A549 (cell line): ENCODE results near the gene RPL28. TPM values are rescaled to one million over a fixed set of nuclear protein-coding genes. Genes with fewer than 3 reads are reported as not detected.
A peak's percentile ranks its signal among the peaks of the same experiment; 100 is the strongest.

Experiments
- ATAC-seq, 2 experiments: fragments of 200-7000 bp in 1 of 2; fragments of >200 bp in 1 of 2; cut with Nextera tagmentation in 1 of 2; cut with Tn5 transposase in 1 of 2; 3 replicates each; pipeline versions ENCODE4 v1.8.0 to v1.9.1; 2018 to 2020; ENCODE audit warnings: mild to moderate bottlenecking in 1 of 2, moderate library complexity in 1 of 2
- CTCF ChIA-PET: fragments of 300-600 bp; sonication (Branson Sonifier 250); formaldehyde crosslinking; extraction: SDS; loops from one replicate; lab custom pipeline; 2021; ENCODE audit warnings: antibody characterized with exemption, inconsistent platforms; lab: Yijun Ruan, JAX
- POLR2A ChIA-PET: fragments of 350-600 bp; formaldehyde crosslinking; extraction: SDS; loops from one replicate; lab custom pipeline; 2021; ENCODE audit warnings: antibody characterized with exemption, inconsistent platforms; lab: Yijun Ruan, JAX
- DNase-seq, 2 experiments: peaks; one replicate each; pipeline versions ENCODE4 v3.0.0 to v3.0.0-alpha.2; 2011 to 2016; ENCODE audit warnings: low read depth in 1 of 2, low spot score in 1 of 2
- FAIRE-seq: peaks from 2 replicates; lab custom pipeline; 2011; peaks lifted over from hg19 to GRCh38; lab: Jason Lieb, UNC
- H3K27ac ChIP-seq, 2 experiments: fragments of >200 bp; sonication (Bioruptor Twin); formaldehyde crosslinking; 3 replicates each; pipeline ENCODE4 v1.5.1; 2016 to 2017
- H3K4me1 ChIP-seq: fragments of >200 bp; sonication (Bioruptor Twin); formaldehyde crosslinking; 3 replicates; pipeline ENCODE4 v1.6.1; 2016
- H3K4me2 ChIP-seq: fragments of >200 bp; sonication (Bioruptor Twin); formaldehyde crosslinking; 3 replicates; pipeline ENCODE4 v1.6.1; 2016
- H3K4me3 ChIP-seq: fragments of >200 bp; sonication (Bioruptor Twin); formaldehyde crosslinking; 3 replicates; pipeline ENCODE4 v1.5.1; 2016
- H3K9me3 ChIP-seq: fragments of >200 bp; sonication (Bioruptor Twin); formaldehyde crosslinking; 3 replicates; pipeline ENCODE4 v1.6.1; 2016
- BHLHE40 ChIP-seq: IDR thresholded peaks from 2 replicates; pipeline ENCODE4 v1.6.1; 2012; ENCODE audit warnings: low read depth, low read length, inconsistent platforms
- CTCF ChIP-seq: fragments of >200 bp; sonication (Bioruptor Twin); formaldehyde crosslinking; IDR thresholded peaks from 3 replicates; pipeline ENCODE4 v1.5.1; 2016
- FOSB ChIP-seq: fragments of 250-450 bp; sonication (Bioruptor Pico); IDR thresholded peaks from 2 replicates; pipeline ENCODE4 v1.5.0; 2020; ENCODE audit warnings: mild to moderate bottlenecking, moderate library complexity
- HDAC2 ChIP-seq: fragments of 200-600 bp; sonication (generic); IDR thresholded peaks from 2 replicates; pipeline ENCODE4 v1.6.1; 2016
- KDM1A ChIP-seq: fragments of 200-600 bp; sonication (generic); IDR thresholded peaks from 2 replicates; pipeline ENCODE4 v1.6.1; 2016; ENCODE audit warnings: low read depth, mild to moderate bottlenecking
- KDM5A ChIP-seq: fragments of 200-600 bp; sonication (generic); IDR thresholded peaks from 2 replicates; pipeline ENCODE4 v1.6.1; 2016; ENCODE audit warnings: antibody characterized with exemption, mild to moderate bottlenecking
- MAFK ChIP-seq: fragments of 450-650 bp; IDR thresholded peaks from 2 replicates; pipeline ENCODE4 v1.6.1; 2014; ENCODE audit not compliant: partially characterized antibody
- MAX ChIP-seq: IDR thresholded peaks from 2 replicates; pipeline ENCODE4 v1.6.1; 2012
- POLR2A ChIP-seq: IDR thresholded peaks from 2 replicates; pipeline ENCODE4 v1.6.1; 2012; ENCODE audit warnings: mild to moderate bottlenecking, low read length
- POLR2AphosphoS2 ChIP-seq: conservative IDR thresholded peaks from 2 replicates; pipeline ENCODE4 v1.6.1; 2012; ENCODE audit warnings: low read length, improper control_type of control experiment, inconsistent platforms
- RARB ChIP-seq: fragments of 250-450 bp; sonication (Bioruptor Pico); IDR thresholded peaks from 2 replicates; pipeline ENCODE4 v1.8.0; 2021; ENCODE audit warnings: mild to moderate bottlenecking, moderate library complexity
- REST ChIP-seq: fragments of 200-600 bp; sonication (generic); IDR thresholded peaks from 2 replicates; pipeline ENCODE4 v1.6.1; 2016; ENCODE audit warnings: antibody characterized with exemption, mild to moderate bottlenecking, moderate library complexity
- TFCP2L1 ChIP-seq: fragments of 250-450 bp; sonication (Bioruptor Pico); IDR thresholded peaks from 2 replicates; pipeline ENCODE4 v1.5.0; 2021; ENCODE audit warnings: mild to moderate bottlenecking
- ZFP36 ChIP-seq: fragments of 450-650 bp; IDR thresholded peaks from 2 replicates; pipeline ENCODE4 v1.6.1; 2014; ENCODE audit warnings: borderline replicate concordance; ENCODE audit not compliant: partially characterized antibody
- WGBS: methylation state at CpG from one replicate; pipeline ENCODE4 v1.1.6; 2017; ENCODE audit errors: missing lambda C conversion rate; 5-methylcytosine and 5-hydroxymethylcytosine counted together
- polyA plus RNA-seq, 4 experiments: library from polyadenylated mRNA; depleted of rRNA in 3 of 4; stranded (reverse); fragments of >200 nt; fragmentation: RNase III in 1 of 4; extraction: RNeasy Plus Mini Kit Qiagen cat#74134 plus additional on column Dnase treatment in 1 of 4; gene quantifications; 2 replicates in 3 of 4; 3 replicates in 1 of 4; pipeline ENCODE4 v1.2.3, GENCODE V29; 2011 to 2017

Gene RPL28
- polyA plus RNA-seq, 2 of the 4 experiments (the other 2 are of a cell fraction) = 329 to 2,037 TPM

DNA sequence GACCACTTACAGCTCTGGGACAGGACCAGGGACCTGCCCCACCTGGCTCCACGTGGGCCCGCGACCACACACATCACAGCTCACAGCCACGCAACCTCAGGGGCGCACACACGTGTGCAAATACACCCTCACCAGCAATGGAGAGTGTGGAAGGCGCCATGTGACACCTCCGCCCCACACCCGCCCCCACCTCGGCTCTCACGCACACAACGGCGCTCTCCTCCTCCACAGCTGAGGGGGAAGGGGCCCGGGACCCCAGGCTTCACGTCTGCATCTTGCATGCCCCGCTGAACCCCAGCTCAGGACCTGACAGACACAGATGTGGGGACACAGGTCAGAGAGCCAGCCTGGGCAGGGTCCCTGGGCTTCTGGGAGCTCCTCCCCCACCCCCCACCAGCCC lies 63.7 kb downstream of the RPL28 start:
- 75% methylated on average over 10 of the region's 16 CpGs for WGBS
- DNase-seq = no peak
- ChIA-PET POLR2A (no interaction called here), CTCF (interaction anchor here (0.8 to 1.5 kb wide), 5 partner anchors 18 to 158 kb away, joined by 3 to 8 read pairs (median 5); no protein-coding TSS in a partner anchor)
- Histone ChIP-seq H3K4me3 (no peak overlapping the region), H3K4me2 (no peak overlapping the region)
- no peak for ATAC-seq
- TF ChIP-seq FOSB (no peak), MAX (no peak), RARB (CRISPR knock-in tag) (no peak), HDAC2 (no peak), POLR2A (no peak), CTCF (no peak), KDM1A (no peak)
- TF ChIP-seq, all 56 proteins: peak for 0
- FAIRE-seq = no peak
- H3K27ac ChIP-seq = no peak overlapping the region
- H3K9me3 ChIP-seq = no peaks in the 10 kb centered on the region
- H3K4me1 ChIP-seq = peaks cover 32% of the 10 kb centered on the region

DNA sequence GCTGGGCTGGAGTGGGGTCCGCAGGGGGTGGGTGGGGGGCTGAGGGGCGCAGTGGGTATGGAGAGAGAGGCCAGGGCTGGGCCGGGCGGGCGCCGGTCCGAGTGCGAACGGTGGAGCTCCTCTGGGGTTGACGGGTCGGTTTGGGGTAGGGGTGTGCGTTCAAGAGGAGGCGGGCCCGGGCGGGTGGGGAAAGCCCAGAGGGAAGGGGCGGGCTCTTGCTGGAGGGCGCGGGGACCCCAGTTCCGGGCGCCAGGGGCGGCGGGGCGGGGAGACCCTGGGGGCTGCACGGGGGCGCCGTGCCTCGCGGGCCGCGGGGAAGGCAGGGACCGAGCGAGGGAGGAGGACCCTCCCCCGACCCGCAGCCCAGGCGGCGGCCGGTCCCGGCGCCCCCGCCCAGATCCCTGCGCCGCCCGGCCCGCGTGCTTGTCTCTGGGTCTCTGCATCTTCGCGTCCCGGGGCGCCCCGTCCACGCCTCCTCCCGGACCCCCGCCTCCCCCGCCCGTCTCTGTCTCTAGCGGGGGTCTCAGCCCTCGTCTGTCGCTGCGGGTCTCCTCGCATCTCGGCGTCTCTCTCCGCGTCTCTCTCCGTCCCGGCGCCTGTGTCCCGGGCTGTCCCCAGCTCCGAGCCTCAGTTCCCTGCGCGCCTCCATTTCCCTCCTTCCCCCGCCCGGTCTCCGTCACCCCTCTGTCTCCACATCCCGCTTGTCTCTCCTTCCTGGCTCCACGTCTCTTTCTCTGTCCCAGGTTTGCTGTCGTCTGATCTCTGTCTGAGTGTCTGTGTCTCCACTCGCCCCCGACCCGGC lies 65.6 kb downstream of the RPL28 start:
- Histone ChIP-seq H3K27ac (peak overlapping the region in 1 of 2 experiments; percentile 68; a peak in 3 of 6 replicates), H3K4me3 (peak overlapping the region; percentile 44), H3K4me1 (peaks cover 32% of the 10 kb centered on the region), H3K4me2 (peak overlapping the region; percentile 98), H3K9me3 (no peaks in the 10 kb centered on the region)
- peak in 1 of 2 experiments; percentile 7; a peak in 1 of 6 replicates for ATAC-seq
- ChIA-PET CTCF (interaction anchor here (0.6 to 4.3 kb wide), 6 partner anchors 14 to 346 kb away, joined by 3 to 26 read pairs (median 3); no protein-coding TSS in a partner anchor), POLR2A (no interaction called here)
- 2% methylated on average over 27 of the region's 80 CpGs for WGBS
- TF ChIP-seq REST (no peak), TFCP2L1 (CRISPR knock-in tag) (no peak), POLR2AphosphoS2 (no peak), BHLHE40 (no peak)
- no peak for FAIRE-seq
- DNase-seq = no peak

DNA sequence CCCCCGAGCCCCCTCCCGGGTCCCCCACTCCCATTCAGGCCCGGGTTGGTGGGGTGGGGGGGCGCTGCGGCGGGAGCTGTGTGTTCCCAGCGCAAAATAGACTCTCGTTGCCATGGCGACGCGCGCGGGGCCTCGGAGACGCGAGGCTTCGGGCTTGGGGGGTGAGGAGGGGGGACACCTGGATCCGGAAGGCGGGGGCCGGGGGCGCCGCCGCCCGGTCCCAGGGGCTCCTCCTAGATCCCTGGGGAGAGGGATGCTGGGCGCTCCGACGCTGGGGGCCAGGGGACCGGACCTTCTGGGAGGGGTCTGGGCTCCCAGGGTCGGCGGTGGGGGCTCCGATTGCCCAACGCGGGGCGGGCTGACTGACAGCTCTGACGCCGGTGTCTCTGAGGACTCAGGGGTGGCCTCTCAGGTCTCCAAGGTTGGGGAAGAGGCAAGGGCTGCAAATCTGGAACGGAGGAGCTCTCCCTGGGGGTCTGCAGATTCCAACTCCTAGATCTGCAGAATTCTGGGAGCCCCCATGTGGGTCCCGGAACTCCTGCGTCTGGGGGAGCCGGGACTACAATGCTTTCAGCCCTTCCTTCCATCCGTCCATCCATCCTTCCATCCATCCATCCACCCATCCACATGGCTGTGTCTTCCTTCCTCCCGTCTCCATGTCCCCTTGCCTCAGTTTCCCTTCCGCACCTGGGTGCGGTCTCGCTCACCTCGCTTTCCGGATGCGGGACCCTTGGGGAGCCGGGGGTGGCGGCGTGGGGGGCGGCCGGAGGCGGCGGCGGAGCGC lies 66.4 kb downstream of the RPL28 start:
- ChIA-PET CTCF (interaction anchor here (0.6 to 4.3 kb wide), 6 partner anchors 11 to 311 kb away, joined by 3 to 26 read pairs (median 7); no protein-coding TSS in a partner anchor), POLR2A (interaction anchor here (1.3 to 1.9 kb wide), 2 partner anchors 44 to 45 kb away, joined by 4 to 5 read pairs; partner anchors contain the start of gene UBE2S)
- peaks cover 32% of the 10 kb centered on the region for H3K4me1 ChIP-seq
- peak overlapping the region; percentile 98 for H3K4me2 ChIP-seq
- FAIRE-seq = no peak
- H3K4me3 ChIP-seq = peak overlapping the region; percentile 44
- WGBS = 70% methylated on average over 23 of the region's 57 CpGs
- no peaks in the 10 kb centered on the region for H3K9me3 ChIP-seq
- no peak for ATAC-seq
- no peak for DNase-seq
- H3K27ac ChIP-seq = peak overlapping the region in 1 of 2 experiments; percentile 68; a peak in 3 of 6 replicates
- TF ChIP-seq ZFP36 (no peak), MAFK (no peak), KDM5A (no peak)

Other genes with a start within 250 kb of the RPL28 start
- 73.0 and 140 TPM in 2 replicates for gene TNNT1, start 236.7 kb upstream of the RPL28 start, polyA plus RNA-seq (2011; rRNA removed)
- 118 to 155 TPM (median 155 TPM) in 3 replicates for gene TNNT1, start 236.7 kb upstream of the RPL28 start, polyA plus RNA-seq (2017; fragmentation: RNase III; extraction: RNeasy Plus Mini Kit Qiagen cat#74134 plus additional on column Dnase treatment)
- 4.0 and 7.8 TPM in 2 replicates for gene TNNI3, start 228.2 kb upstream of the RPL28 start, polyA plus RNA-seq (2011; rRNA removed)
- 6.2 to 7.2 TPM (median 6.5 TPM) in 3 replicates for gene TNNI3, start 228.2 kb upstream of the RPL28 start, polyA plus RNA-seq (2017; fragmentation: RNase III; extraction: RNeasy Plus Mini Kit Qiagen cat#74134 plus additional on column Dnase treatment)
- gene DNAAF3, start 219.3 kb upstream of the RPL28 start, polyA plus RNA-seq (2011; rRNA removed) = 3.1 and 4.0 TPM in 2 replicates
- 3.7 to 5.4 TPM (median 5.3 TPM) in 3 replicates for gene DNAAF3, start 219.3 kb upstream of the RPL28 start, polyA plus RNA-seq (2017; fragmentation: RNase III; extraction: RNeasy Plus Mini Kit Qiagen cat#74134 plus additional on column Dnase treatment)
- gene SYT5, start 205.6 kb upstream of the RPL28 start, polyA plus RNA-seq (2011; rRNA removed) = 0.23 and 0.69 TPM in 2 replicates
- 0.43 to 0.65 TPM (median 0.63 TPM) in 3 replicates for gene SYT5, start 205.6 kb upstream of the RPL28 start, polyA plus RNA-seq (2017; fragmentation: RNase III; extraction: RNeasy Plus Mini Kit Qiagen cat#74134 plus additional on column Dnase treatment)
- 4.2 and 5.4 TPM in 2 replicates for gene PTPRH, start 176.4 kb upstream of the RPL28 start, polyA plus RNA-seq (2011; rRNA removed)
- gene PTPRH, start 176.4 kb upstream of the RPL28 start, polyA plus RNA-seq (2017; fragmentation: RNase III; extraction: RNeasy Plus Mini Kit Qiagen cat#74134 plus additional on column Dnase treatment) = 1.5 to 1.8 TPM (median 1.6 TPM) in 3 replicates
- gene TMEM86B, start 157.2 kb upstream of the RPL28 start, polyA plus RNA-seq (2011; rRNA removed) = 1.6 TPM in 2 replicates
- gene TMEM86B, start 157.2 kb upstream of the RPL28 start, polyA plus RNA-seq (2017; fragmentation: RNase III; extraction: RNeasy Plus Mini Kit Qiagen cat#74134 plus additional on column Dnase treatment) = 2.8 to 3.4 TPM (median 3.2 TPM) in 3 replicates
- 42.9 and 44.6 TPM in 2 replicates for gene PPP6R1, start 126.9 kb upstream of the RPL28 start, polyA plus RNA-seq (2011; rRNA removed)
- 72.9 to 78.0 TPM (median 76.2 TPM) in 3 replicates for gene PPP6R1, start 126.9 kb upstream of the RPL28 start, polyA plus RNA-seq (2017; fragmentation: RNase III; extraction: RNeasy Plus Mini Kit Qiagen cat#74134 plus additional on column Dnase treatment)
- gene HSPBP1, start 105.8 kb upstream of the RPL28 start, polyA plus RNA-seq (2011; rRNA removed) = 52.1 and 55.3 TPM in 2 replicates
- gene HSPBP1, start 105.8 kb upstream of the RPL28 start, polyA plus RNA-seq (2017; fragmentation: RNase III; extraction: RNeasy Plus Mini Kit Qiagen cat#74134 plus additional on column Dnase treatment) = 121 to 127 TPM (median 123 TPM) in 3 replicates
- gene BRSK1, start 101.9 kb upstream of the RPL28 start, polyA plus RNA-seq (2011; rRNA removed) = 5.5 and 6.6 TPM in 2 replicates
- gene BRSK1, start 101.9 kb upstream of the RPL28 start, polyA plus RNA-seq (2017; fragmentation: RNase III; extraction: RNeasy Plus Mini Kit Qiagen cat#74134 plus additional on column Dnase treatment) = 5.0 to 6.1 TPM (median 5.4 TPM) in 3 replicates
- gene TMEM150B, start 60.6 kb upstream of the RPL28 start, polyA plus RNA-seq (2011; rRNA removed) = 0.39 and 0.52 TPM in 2 replicates
- gene TMEM150B, start 60.6 kb upstream of the RPL28 start, polyA plus RNA-seq (2017; fragmentation: RNase III; extraction: RNeasy Plus Mini Kit Qiagen cat#74134 plus additional on column Dnase treatment) = 0.26 to 0.45 TPM (median 0.26 TPM) in 3 replicates
- gene KMT5C, start 46.1 kb upstream of the RPL28 start, polyA plus RNA-seq (2011; rRNA removed) = 6.6 and 9.5 TPM in 2 replicates
- 11.8 to 17.2 TPM (median 15.2 TPM) in 3 replicates for gene KMT5C, start 46.1 kb upstream of the RPL28 start, polyA plus RNA-seq (2017; fragmentation: RNase III; extraction: RNeasy Plus Mini Kit Qiagen cat#74134 plus additional on column Dnase treatment)
- gene COX6B2, start 31.2 kb upstream of the RPL28 start, polyA plus RNA-seq (2011; rRNA removed) = 0.78 and 0.82 TPM in 2 replicates
- 3.1 to 6.4 TPM (median 3.9 TPM) in 3 replicates for gene COX6B2, start 31.2 kb upstream of the RPL28 start, polyA plus RNA-seq (2017; fragmentation: RNase III; extraction: RNeasy Plus Mini Kit Qiagen cat#74134 plus additional on column Dnase treatment)
- not detected in 2 replicates for gene GARIN5B, start 22.7 kb upstream of the RPL28 start, polyA plus RNA-seq (2011; rRNA removed)
- 0.05 TPM in 3 replicates for gene GARIN5B, start 22.7 kb upstream of the RPL28 start, polyA plus RNA-seq (2017; fragmentation: RNase III; extraction: RNeasy Plus Mini Kit Qiagen cat#74134 plus additional on column Dnase treatment)
- gene IL11, start 15.5 kb upstream of the RPL28 start, polyA plus RNA-seq (2011; rRNA removed) = 42.1 and 52.4 TPM in 2 replicates
- gene IL11, start 15.5 kb upstream of the RPL28 start, polyA plus RNA-seq (2017; fragmentation: RNase III; extraction: RNeasy Plus Mini Kit Qiagen cat#74134 plus additional on column Dnase treatment) = 91.7 to 115 TPM (median 100.0 TPM) in 3 replicates
- 0.58 and 1.1 TPM in 2 replicates for gene TMEM190, start 9.1 kb upstream of the RPL28 start, polyA plus RNA-seq (2011; rRNA removed)
- gene TMEM190, start 9.1 kb upstream of the RPL28 start, polyA plus RNA-seq (2017; fragmentation: RNase III; extraction: RNeasy Plus Mini Kit Qiagen cat#74134 plus additional on column Dnase treatment) = 1.2 to 1.9 TPM (median 1.7 TPM) in 3 replicates
- 0.37 and 0.70 TPM in 2 replicates for gene TMEM238, start 1.6 kb upstream of the RPL28 start, polyA plus RNA-seq (2011; rRNA removed)
- 2.5 to 3.6 TPM (median 2.7 TPM) in 3 replicates for gene TMEM238, start 1.6 kb upstream of the RPL28 start, polyA plus RNA-seq (2017; fragmentation: RNase III; extraction: RNeasy Plus Mini Kit Qiagen cat#74134 plus additional on column Dnase treatment)
- gene UBE2S, start 21.9 kb downstream of the RPL28 start, polyA plus RNA-seq (2011; rRNA removed) = 139 and 153 TPM in 2 replicates
- gene UBE2S, start 21.9 kb downstream of the RPL28 start, polyA plus RNA-seq (2017; fragmentation: RNase III; extraction: RNeasy Plus Mini Kit Qiagen cat#74134 plus additional on column Dnase treatment) = 267 to 300 TPM (median 295 TPM) in 3 replicates
- gene SHISA7, start 57.4 kb downstream of the RPL28 start, polyA plus RNA-seq (2011; rRNA removed) = 0.03 TPM in 1 of 2 replicates, not detected in the other
- gene SHISA7, start 57.4 kb downstream of the RPL28 start, polyA plus RNA-seq (2017; fragmentation: RNase III; extraction: RNeasy Plus Mini Kit Qiagen cat#74134 plus additional on column Dnase treatment) = 0.01 TPM in 1 of 3 replicates, not detected in the others
- 45.3 and 51.5 TPM in 2 replicates for gene ISOC2, start 75.7 kb downstream of the RPL28 start, polyA plus RNA-seq (2011; rRNA removed)
- gene ISOC2, start 75.7 kb downstream of the RPL28 start, polyA plus RNA-seq (2017; fragmentation: RNase III; extraction: RNeasy Plus Mini Kit Qiagen cat#74134 plus additional on column Dnase treatment) = 52.7 to 57.8 TPM (median 54.1 TPM) in 3 replicates
- gene C19orf85, start 78.8 kb downstream of the RPL28 start, polyA plus RNA-seq (2011; rRNA removed) = not detected in 2 replicates
- not detected in 3 replicates for gene C19orf85, start 78.8 kb downstream of the RPL28 start, polyA plus RNA-seq (2017; fragmentation: RNase III; extraction: RNeasy Plus Mini Kit Qiagen cat#74134 plus additional on column Dnase treatment)
- gene ZNF628, start 90.7 kb downstream of the RPL28 start, polyA plus RNA-seq (2011; rRNA removed) = 0.32 and 0.48 TPM in 2 replicates
- 4.7 to 5.9 TPM (median 5.7 TPM) in 3 replicates for gene ZNF628, start 90.7 kb downstream of the RPL28 start, polyA plus RNA-seq (2017; fragmentation: RNase III; extraction: RNeasy Plus Mini Kit Qiagen cat#74134 plus additional on column Dnase treatment)
- gene NAT14, start 99.3 kb downstream of the RPL28 start, polyA plus RNA-seq (2011; rRNA removed) = 16.8 and 21.0 TPM in 2 replicates
- gene NAT14, start 99.3 kb downstream of the RPL28 start, polyA plus RNA-seq (2017; fragmentation: RNase III; extraction: RNeasy Plus Mini Kit Qiagen cat#74134 plus additional on column Dnase treatment) = 46.5 to 57.4 TPM (median 50.3 TPM) in 3 replicates
- gene SSC5D, start 102.5 kb downstream of the RPL28 start, polyA plus RNA-seq (2011; rRNA removed) = 0.19 and 0.22 TPM in 2 replicates
- gene SSC5D, start 102.5 kb downstream of the RPL28 start, polyA plus RNA-seq (2017; fragmentation: RNase III; extraction: RNeasy Plus Mini Kit Qiagen cat#74134 plus additional on column Dnase treatment) = 0.96 to 2.0 TPM (median 1.5 TPM) in 3 replicates
- gene SBK2, start 151.2 kb downstream of the RPL28 start, polyA plus RNA-seq (2011; rRNA removed) = 0.65 and 0.89 TPM in 2 replicates
- 1.1 to 1.6 TPM (median 1.2 TPM) in 3 replicates for gene SBK2, start 151.2 kb downstream of the RPL28 start, polyA plus RNA-seq (2017; fragmentation: RNase III; extraction: RNeasy Plus Mini Kit Qiagen cat#74134 plus additional on column Dnase treatment)
- 0.89 and 1.1 TPM in 2 replicates for gene SBK3, start 159.6 kb downstream of the RPL28 start, polyA plus RNA-seq (2011; rRNA removed)
- gene SBK3, start 159.6 kb downstream of the RPL28 start, polyA plus RNA-seq (2017; fragmentation: RNase III; extraction: RNeasy Plus Mini Kit Qiagen cat#74134 plus additional on column Dnase treatment) = 0.92 to 1.2 TPM (median 1.1 TPM) in 3 replicates
- gene ZNF579, start 194.9 kb downstream of the RPL28 start, polyA plus RNA-seq (2011; rRNA removed) = 4.2 and 6.5 TPM in 2 replicates
- gene ZNF579, start 194.9 kb downstream of the RPL28 start, polyA plus RNA-seq (2017; fragmentation: RNase III; extraction: RNeasy Plus Mini Kit Qiagen cat#74134 plus additional on column Dnase treatment) = 16.2 to 17.0 TPM (median 16.2 TPM) in 3 replicates
- 10.3 and 10.4 TPM in 2 replicates for gene FIZ1, start 213.6 kb downstream of the RPL28 start, polyA plus RNA-seq (2011; rRNA removed)
- gene FIZ1, start 213.6 kb downstream of the RPL28 start, polyA plus RNA-seq (2017; fragmentation: RNase III; extraction: RNeasy Plus Mini Kit Qiagen cat#74134 plus additional on column Dnase treatment) = 15.7 to 18.0 TPM (median 16.9 TPM) in 3 replicates
- gene ZNF524, start 214.4 kb downstream of the RPL28 start, polyA plus RNA-seq (2011; rRNA removed) = 5.0 and 6.4 TPM in 2 replicates
- gene ZNF524, start 214.4 kb downstream of the RPL28 start, polyA plus RNA-seq (2017; fragmentation: RNase III; extraction: RNeasy Plus Mini Kit Qiagen cat#74134 plus additional on column Dnase treatment) = 9.3 to 9.7 TPM (median 9.7 TPM) in 3 replicates
- gene ZNF865, start 219.7 kb downstream of the RPL28 start, polyA plus RNA-seq (2011; rRNA removed) = 2.1 and 2.2 TPM in 2 replicates
- 7.1 to 7.9 TPM (median 7.8 TPM) in 3 replicates for gene ZNF865, start 219.7 kb downstream of the RPL28 start, polyA plus RNA-seq (2017; fragmentation: RNase III; extraction: RNeasy Plus Mini Kit Qiagen cat#74134 plus additional on column Dnase treatment)
- gene ZNF784, start 238.6 kb downstream of the RPL28 start, polyA plus RNA-seq (2011; rRNA removed) = 3.5 and 4.1 TPM in 2 replicates
- 6.0 to 7.1 TPM (median 6.6 TPM) in 3 replicates for gene ZNF784, start 238.6 kb downstream of the RPL28 start, polyA plus RNA-seq (2017; fragmentation: RNase III; extraction: RNeasy Plus Mini Kit Qiagen cat#74134 plus additional on column Dnase treatment)